HepG2 (cell line): ENCODE data around the gene FTCD.

Source experiments
- CTCF ChIP-seq: sonication (generic); formaldehyde crosslinking; IDR thresholded peaks from 2 replicates; pipeline ENCODE4 v1.5.0; 2020; ENCODE audit warnings: mild to moderate bottlenecking, missing genetic modification reagents, moderate library complexity
- GPBP1L1 ChIP-seq: sonication (generic); formaldehyde crosslinking; IDR thresholded peaks from 2 replicates; pipeline ENCODE4 v1.5.0; 2020; ENCODE audit warnings: mild to moderate bottlenecking, missing genetic modification reagents
- PATZ1 ChIP-seq: sonication (generic); formaldehyde crosslinking; IDR thresholded peaks from 2 replicates; pipeline ENCODE4 v1.4.0; 2020; ENCODE audit warnings: missing genetic modification reagents
- SMC3 ChIP-seq: IDR thresholded peaks from 2 replicates; pipeline ENCODE4 v1.6.1; 2011; ENCODE audit warnings: low read length, improper control_type of control experiment

- TF ChIP-seq CTCF: no peak
- no peak for TF ChIP-seq GPBP1L1
- TF ChIP-seq PATZ1 (CRISPR knock-in tag): no peak
- TF ChIP-seq SMC3: no peak
Observed at GRCh38 chr21:46194374-46195334, 39.3 kb upstream of the FTCD start.
